HS-27A (cell line): Measurements from ENCODE around the gene GTPBP3.

ENCODE experiments used
- DNase-seq: peaks from one replicate; pipeline ENCODE4 v3.0.0-alpha.2; 2012; ENCODE audit warnings: low read depth, missing footprints

Gene GTPBP3

DNA sequence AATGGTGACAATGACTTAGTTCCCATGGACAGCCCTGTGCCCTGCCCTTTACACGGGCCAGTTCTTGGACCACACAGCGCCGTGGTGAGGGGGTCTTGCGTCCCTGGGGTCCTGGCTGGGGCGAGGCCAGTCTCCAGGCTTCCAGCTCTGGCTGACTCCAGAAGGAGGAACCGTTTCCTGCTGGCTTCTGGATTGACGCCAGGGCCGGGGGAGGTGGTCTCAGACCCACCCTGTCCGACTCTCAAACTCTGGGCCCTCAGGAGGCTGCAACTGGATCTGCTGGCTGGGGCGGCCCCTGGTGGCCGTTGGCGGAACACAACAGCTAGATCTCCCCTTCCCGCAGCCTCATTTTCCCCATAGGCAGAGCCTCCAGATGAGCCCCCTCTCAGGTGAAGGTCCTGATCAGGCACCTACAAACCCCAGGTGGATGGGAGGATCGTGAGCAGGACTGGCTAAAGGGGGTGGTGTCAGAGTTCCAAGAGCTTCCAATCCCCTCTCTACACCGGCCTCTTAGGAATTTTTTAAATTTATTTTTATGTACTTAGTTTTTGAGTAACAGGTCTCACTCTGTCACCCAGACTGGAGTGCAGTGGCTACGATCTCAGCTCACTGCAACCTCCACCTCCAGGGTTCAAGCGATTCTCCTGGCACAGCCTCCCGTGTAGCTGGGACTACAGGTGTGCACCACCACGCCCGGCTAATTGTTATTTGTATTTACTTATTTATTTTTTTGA is 48.7 kb downstream of the GTPBP3 start:
- no peak for DNase-seq

DNA sequence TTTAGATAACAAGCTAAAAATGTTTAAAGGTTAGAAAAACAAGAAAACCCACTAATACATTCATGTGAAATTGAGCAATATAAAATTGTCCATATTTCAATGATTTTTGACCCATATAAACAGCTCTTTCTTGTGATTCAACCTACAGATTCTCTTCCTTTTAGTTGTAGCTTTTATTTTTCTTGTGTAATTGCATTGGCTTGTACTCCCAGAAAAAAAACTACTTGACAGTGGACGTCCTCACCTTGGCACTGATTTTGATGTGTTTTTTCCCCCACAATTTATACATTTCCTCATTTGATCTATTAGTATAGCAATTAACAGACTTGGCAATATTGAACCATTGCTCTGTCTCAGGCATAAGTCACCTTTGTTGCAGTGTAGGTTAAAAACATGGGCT is 51.9 kb downstream of the GTPBP3 start:
- DNase-seq: no peak

DNA sequence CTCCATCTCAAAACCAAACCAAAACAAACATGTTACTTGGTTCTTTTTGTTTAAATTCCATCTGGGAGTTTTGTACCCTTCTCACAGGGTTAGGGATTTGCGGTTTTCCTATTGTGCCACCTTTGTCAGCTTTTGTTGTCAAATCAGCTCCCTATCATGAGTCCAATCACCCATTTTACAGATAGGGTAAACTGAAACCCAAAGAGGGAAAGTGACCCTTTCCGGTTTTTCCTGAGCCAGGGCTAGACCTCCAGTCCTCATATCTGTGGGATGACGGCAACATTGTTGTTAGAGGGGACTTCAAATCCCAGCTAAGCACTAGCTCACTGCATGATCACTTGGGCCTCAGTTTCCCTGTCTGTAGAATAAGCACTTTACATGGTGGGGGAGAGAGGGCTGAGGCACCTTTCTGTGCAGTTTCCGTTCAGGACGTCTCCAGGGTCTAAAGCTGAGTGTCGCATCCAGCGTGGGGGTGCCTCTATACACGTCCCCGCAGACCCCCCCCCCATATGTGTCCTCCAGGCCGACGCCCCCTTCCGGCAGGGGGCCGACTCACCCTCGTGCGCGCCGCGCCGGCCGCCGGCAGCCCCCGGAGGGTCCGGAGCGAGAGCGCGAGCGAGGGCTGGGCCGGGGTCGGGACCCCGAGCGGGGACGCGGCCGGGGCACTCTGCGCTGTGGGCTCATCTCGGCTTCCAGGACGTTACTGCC is 52.8 kb downstream of the GTPBP3 start:
- DNase-seq: no peak

DNA sequence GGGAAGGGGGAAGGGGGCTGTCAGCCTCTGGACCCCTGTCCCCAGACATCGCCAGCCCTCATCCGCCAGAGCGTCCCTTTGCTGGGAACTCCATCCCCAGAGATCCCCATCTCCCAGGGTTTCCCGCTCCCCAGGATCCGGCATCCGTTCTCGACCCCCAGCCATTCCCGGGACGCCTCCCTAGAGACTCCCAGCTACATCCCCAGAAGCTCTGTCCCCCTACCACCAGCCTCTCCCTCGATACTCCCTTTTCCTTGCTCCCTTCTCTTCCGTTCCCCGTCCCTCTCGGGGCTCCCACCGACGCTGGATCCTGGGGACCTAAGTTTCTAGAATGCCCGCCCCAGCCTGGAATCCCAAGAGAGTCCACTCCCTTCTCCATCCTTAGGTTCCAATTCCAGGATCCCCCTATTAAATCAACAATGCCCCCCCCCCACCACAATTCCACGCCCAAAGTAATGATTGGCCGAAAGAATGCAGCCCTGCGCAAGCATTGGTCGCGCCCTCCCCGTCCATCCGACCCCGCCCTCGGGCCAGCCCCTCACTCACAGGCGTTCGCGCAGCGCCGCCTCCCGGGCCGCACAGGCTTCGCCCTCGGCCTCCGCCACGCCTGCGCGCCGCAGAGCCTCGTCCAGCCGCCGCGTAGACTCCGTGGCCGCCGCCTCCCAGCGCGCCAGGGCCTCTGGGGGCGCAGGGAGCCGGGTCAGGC is 53.5 kb downstream of the GTPBP3 start:
- no peak for DNase-seq

DNA sequence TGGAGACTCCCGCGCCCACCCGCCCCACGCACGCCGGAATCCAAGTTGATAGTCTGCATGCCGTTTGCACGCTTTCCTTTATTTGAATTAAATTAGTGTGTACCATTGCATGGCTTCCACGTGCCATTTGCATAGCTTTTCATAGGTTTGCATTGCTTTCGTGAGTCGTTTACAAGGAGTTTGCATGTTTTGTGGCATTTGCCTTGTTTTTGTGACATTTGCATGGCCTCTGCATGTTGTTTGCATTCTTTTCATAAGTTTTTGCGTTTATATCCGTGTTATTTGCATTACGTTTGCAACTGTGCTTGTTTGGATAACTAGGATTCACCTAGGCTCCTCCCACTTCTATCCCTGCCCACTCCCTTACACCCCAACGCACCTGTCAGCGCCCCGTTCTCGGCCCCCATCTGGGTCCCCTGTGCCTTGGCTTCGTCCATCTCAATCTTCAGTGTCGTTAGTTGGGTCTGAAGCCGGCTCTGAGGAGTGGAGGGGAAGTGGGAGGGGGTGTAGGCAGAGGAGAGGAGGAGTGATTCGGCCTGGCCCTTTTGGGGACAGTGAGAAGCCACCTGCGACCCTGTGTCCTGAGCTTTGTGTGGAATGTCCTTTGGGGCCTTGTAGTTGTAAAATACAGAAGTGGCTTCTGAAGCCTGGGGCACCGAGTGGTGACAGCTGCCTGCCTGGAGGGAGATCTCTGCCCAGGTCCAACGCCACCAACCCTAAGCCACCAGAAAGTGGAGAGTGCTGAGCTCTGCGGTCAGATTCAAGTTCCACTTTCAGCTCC is 54.2 kb downstream of the GTPBP3 start:
- no peak for DNase-seq
